Measurements from ENCODE around the gene COL28A1. TPM values are rescaled to one million over a fixed set of nuclear protein-coding genes. Genes with fewer than 3 reads are reported as not detected.

Gene COL28A1
- total RNA-seq, 4 donors from 2014 or later: 0.60 to 4.4 (median 4.1) TPM

GRCh38 chr7:7439564-7439963, 96.1 kb downstream of the COL28A1 start:
- no peaks in the 10 kb centered on the region for H3K27me3 ChIP-seq
- in situ Hi-C loops (cut with MboI; ENCODE audit: low pct_ligation_motif_present in 1 of 4, low pct_unique_long_range_greater_than_20kb in 1 of 4, low sequenced_read_pairs in 3 of 4): loop anchor here in 2 of 4 donors (10.0 to 25.0 kb wide), 2 partner anchors 95 to 773 kb away; partner anchors contain the start of gene COL28A1 (in 1 of the 2)
- H3K4me3 ChIP-seq: no peak overlapping the region
- peaks cover 0 to 5% (median 0%) of the 10 kb centered on the region in 4 donors for H3K4me1 ChIP-seq
- H3K27ac ChIP-seq: no peak overlapping the region
- WGBS, 2 donors (ENCODE audit: low coverage in 1 of 2): 79 to 100% methylated on average over 1 of the region's 1 CpG
- DNase-seq: no peak
- TF ChIP-seq, protein P1, sequence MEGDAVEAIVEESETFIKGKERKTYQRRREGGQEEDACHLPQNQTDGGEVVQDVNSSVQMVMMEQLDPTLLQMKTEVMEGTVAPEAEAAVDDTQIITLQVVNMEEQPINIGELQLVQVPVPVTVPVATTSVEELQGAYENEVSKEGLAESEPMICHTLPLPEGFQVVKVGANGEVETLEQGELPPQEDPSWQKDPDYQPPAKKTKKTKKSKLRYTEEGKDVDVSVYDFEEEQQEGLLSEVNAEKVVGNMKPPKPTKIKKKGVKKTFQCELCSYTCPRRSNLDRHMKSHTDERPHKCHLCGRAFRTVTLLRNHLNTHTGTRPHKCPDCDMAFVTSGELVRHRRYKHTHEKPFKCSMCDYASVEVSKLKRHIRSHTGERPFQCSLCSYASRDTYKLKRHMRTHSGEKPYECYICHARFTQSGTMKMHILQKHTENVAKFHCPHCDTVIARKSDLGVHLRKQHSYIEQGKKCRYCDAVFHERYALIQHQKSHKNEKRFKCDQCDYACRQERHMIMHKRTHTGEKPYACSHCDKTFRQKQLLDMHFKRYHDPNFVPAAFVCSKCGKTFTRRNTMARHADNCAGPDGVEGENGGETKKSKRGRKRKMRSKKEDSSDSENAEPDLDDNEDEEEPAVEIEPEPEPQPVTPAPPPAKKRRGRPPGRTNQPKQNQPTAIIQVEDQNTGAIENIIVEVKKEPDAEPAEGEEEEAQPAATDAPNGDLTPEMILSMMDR (IDR thresholded peaks at IDR 0.05): no peak
- no peaks in the 10 kb centered on the region for H3K36me3 ChIP-seq
- H3K9me3 ChIP-seq: no peaks in the 10 kb centered on the region
- intact Hi-C loops (cut with DNase I; ENCODE audit: low total_unique reads): no loop called here

GRCh38 chr7:7438851-7439250, 96.8 kb downstream of the COL28A1 start:
- in situ Hi-C loops (cut with MboI; ENCODE audit: low pct_ligation_motif_present in 1 of 4, low pct_unique_long_range_greater_than_20kb in 1 of 4, low sequenced_read_pairs in 3 of 4) (loop anchor here in 2 of 4 donors (10.0 to 25.0 kb wide), 2 partner anchors 96 to 773 kb away; partner anchors contain the start of gene COL28A1 (in 1 of the 2)), intact Hi-C loops (cut with DNase I; ENCODE audit: low total_unique reads) (no loop called here)
- H3K36me3 ChIP-seq: no peaks in the 10 kb centered on the region
- WGBS, 2 donors (ENCODE audit: low coverage in 1 of 2): 52 to 59% methylated on average over 4 to 5 of the region's 5 CpGs
- no peak overlapping the region for H3K4me3 ChIP-seq
- H3K9me3 ChIP-seq: no peaks in the 10 kb centered on the region
- TF ChIP-seq POLR2A (IDR thresholded peaks at IDR 0.05): no peak
- TF ChIP-seq, protein P1 (IDR thresholded peaks at IDR 0.05): no peak
- TF ChIP-seq POLR2AphosphoS5 (IDR thresholded peaks at IDR 0.05): no peak
- TF ChIP-seq EP300 (IDR thresholded peaks at IDR 0.05; ENCODE audit: low read depth): no peak
- H3K4me1 ChIP-seq: peaks cover 0 to 11% (median 0%) of the 10 kb centered on the region in 4 donors
- H3K27me3 ChIP-seq: no peaks in the 10 kb centered on the region
- H3K27ac ChIP-seq: no peak overlapping the region
- DNase-seq: no peak

DNA sequence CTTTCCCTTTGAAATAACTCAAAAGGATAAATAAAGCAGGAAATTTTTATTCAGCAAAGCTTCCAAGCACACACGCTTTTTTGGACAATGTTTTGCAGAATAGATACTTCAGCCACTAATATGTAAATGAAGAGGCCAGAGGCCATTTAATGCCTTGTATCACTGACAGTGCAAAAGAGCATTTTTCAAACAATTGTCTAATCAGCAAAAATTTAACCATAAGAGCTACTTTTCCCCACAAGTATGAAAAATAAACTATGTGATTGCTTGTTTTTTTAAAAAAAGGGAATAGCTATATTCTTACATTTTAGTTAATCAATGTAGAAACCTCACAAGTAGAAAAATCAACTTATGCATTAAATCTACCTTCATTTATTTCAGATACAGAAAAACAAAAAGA, 99.7 kb downstream of the COL28A1 start:
- intact Hi-C loops (cut with DNase I; ENCODE audit: low total_unique reads) (no loop called here), in situ Hi-C loops (cut with MboI; ENCODE audit: low pct_ligation_motif_present in 1 of 4, low pct_unique_long_range_greater_than_20kb in 1 of 4, low sequenced_read_pairs in 3 of 4) (loop anchor here in 2 of 4 donors (10.0 to 25.0 kb wide), 2 partner anchors 99 to 776 kb away; partner anchors contain the start of gene COL28A1 (in 1 of the 2))
- no peak for TF ChIP-seq POLR2A (IDR thresholded peaks at IDR 0.05)
- TF ChIP-seq, protein P1 (IDR thresholded peaks at IDR 0.05): no peak
- no peak for TF ChIP-seq POLR2AphosphoS5 (IDR thresholded peaks at IDR 0.05)
- TF ChIP-seq EP300 (IDR thresholded peaks at IDR 0.05; ENCODE audit: low read depth): no peak
- no peak overlapping the region for H3K4me3 ChIP-seq
- no peaks in the 10 kb centered on the region for H3K36me3 ChIP-seq
- 90 to 97% methylated on average over 1 of the region's 1 CpG for WGBS, 2 donors (ENCODE audit: low coverage in 1 of 2)
- no peak for DNase-seq
- no peaks in the 10 kb centered on the region for H3K9me3 ChIP-seq
- no peaks in the 10 kb centered on the region for H3K27me3 ChIP-seq
- H3K4me1 ChIP-seq: peaks cover 0 to 17% (median 0%) of the 10 kb centered on the region in 4 donors
- no peak overlapping the region for H3K27ac ChIP-seq

GRCh38 chr7:7434329-7434728, 101.3 kb downstream of the COL28A1 start:
- no peak overlapping the region for H3K4me3 ChIP-seq
- no peaks in the 10 kb centered on the region for H3K27me3 ChIP-seq
- no peak for TF ChIP-seq POLR2A (IDR thresholded peaks at IDR 0.05)
- TF ChIP-seq, protein P1 (IDR thresholded peaks at IDR 0.05): no peak
- no peak for TF ChIP-seq POLR2AphosphoS5 (IDR thresholded peaks at IDR 0.05)
- TF ChIP-seq EP300 (IDR thresholded peaks at IDR 0.05; ENCODE audit: low read depth): no peak
- H3K4me1 ChIP-seq: peaks cover 0 to 17% (median 0%) of the 10 kb centered on the region in 4 donors
- in situ Hi-C loops (cut with MboI; ENCODE audit: low pct_ligation_motif_present in 1 of 4, low pct_unique_long_range_greater_than_20kb in 1 of 4, low sequenced_read_pairs in 3 of 4) (loop anchor here in 2 of 4 donors (10.0 to 25.0 kb wide), 2 partner anchors 100 to 778 kb away; partner anchors contain the start of gene COL28A1 (in 1 of the 2)), intact Hi-C loops (cut with DNase I; ENCODE audit: low total_unique reads) (no loop called here)
- H3K36me3 ChIP-seq: no peaks in the 10 kb centered on the region
- no peaks in the 10 kb centered on the region for H3K9me3 ChIP-seq
- 19 to 41% methylated on average over 3 of the region's 3 CpGs for WGBS, 2 donors (ENCODE audit: low coverage in 1 of 2)
- no peak for DNase-seq
- H3K27ac ChIP-seq: no peak overlapping the region
